Measurements from ENCODE around the gene NR2C1.

GRCh38 chr12:94987801-94988200, 85.6 kb downstream of the NR2C1 start:
- TF ChIP-seq CTCF (IDR thresholded peaks at IDR 0.05) (no peak), POLR2A (IDR thresholded peaks at IDR 0.05) (no peak)
